GM12878 (cell line): Measurements from ENCODE around the gene RAPGEF1. TPM values are rescaled to one million over a fixed set of nuclear protein-coding genes. Genes with fewer than 3 reads are reported as not detected.

ENCODE experiments used
- CHD2 ChIP-seq: IDR thresholded peaks from 2 replicates; pipeline ENCODE4 v1.6.1; 2011; ENCODE audit warnings: low read depth, low read length, improper control_type of control experiment, borderline replicate concordance
- CHD4 ChIP-seq: fragments of 200-600 bp; sonication (generic); IDR thresholded peaks from 2 replicates; pipeline ENCODE4 v1.6.1; 2016; ENCODE audit warnings: mild to moderate bottlenecking
- CREM ChIP-seq: IDR thresholded peaks from 2 replicates; pipeline ENCODE4 v1.6.1; 2014; ENCODE audit warnings: antibody characterized with exemption, low read depth
- E2F4 ChIP-seq: IDR thresholded peaks from 2 replicates; pipeline ENCODE4 v1.6.1; 2012; ENCODE audit warnings: low read depth, low read length, improper control_type of control experiment
- E2F8 ChIP-seq: fragments of 450-650 bp; IDR thresholded peaks from 2 replicates; pipeline ENCODE4 v1.6.1; 2018; ENCODE audit warnings: mild to moderate bottlenecking, low read depth, moderate library complexity; ENCODE audit not compliant: partially characterized antibody
- EGR1 ChIP-seq, 2 experiments: IDR thresholded peaks; 1 replicate in 1 of 2; 2 replicates in 1 of 2; pipeline ENCODE4 v1.6.1; 2011 to 2012; ENCODE audit warnings: low read depth in 2 of 2, low read length in 2 of 2, borderline replicate concordance in 1 of 2, mild to moderate bottlenecking in 1 of 2, moderate library complexity in 1 of 2
- EZH2 ChIP-seq: IDR thresholded peaks from 2 replicates; pipeline ENCODE4 v1.6.1; 2012; ENCODE audit warnings: low read depth, mild to moderate bottlenecking, control low read depth, inconsistent platforms, low read length, borderline replicate concordance; ENCODE audit not compliant: control insufficient read depth
- GATAD2B ChIP-seq: fragments of 450-650 bp; conservative IDR thresholded peaks from 2 replicates; pipeline ENCODE4 v1.6.1; 2017; ENCODE audit warnings: low read depth, mild to moderate bottlenecking, moderate library complexity
- MLLT1 ChIP-seq: fragments of 450-650 bp; IDR thresholded peaks from 2 replicates; pipeline ENCODE4 v1.6.1; 2016; ENCODE audit warnings: mild to moderate bottlenecking
- MTA3 ChIP-seq: IDR thresholded peaks from 2 replicates; pipeline ENCODE4 v1.6.1; 2012; ENCODE audit warnings: low read length, inconsistent platforms, borderline replicate concordance
- NFYB ChIP-seq: IDR thresholded peaks from 2 replicates; pipeline ENCODE4 v1.6.1; 2011; ENCODE audit warnings: low read depth, mild to moderate bottlenecking, low read length, improper control_type of control experiment, moderate library complexity; ENCODE audit not compliant: insufficient read depth
- POLR2AphosphoS2 ChIP-seq: IDR thresholded peaks from 2 replicates; pipeline ENCODE4 v1.6.1; 2011; ENCODE audit warnings: low read depth, mild to moderate bottlenecking, low read length, improper control_type of control experiment, moderate library complexity
- RBBP5 ChIP-seq: fragments of 200-600 bp; sonication (generic); conservative IDR thresholded peaks from 2 replicates; pipeline ENCODE4 v1.6.1; 2016
- SP1 ChIP-seq: IDR thresholded peaks from one replicate; pipeline ENCODE4 v1.6.1; 2011; ENCODE audit warnings: low read depth, low read length
- STAT1 ChIP-seq: fragments of 450-650 bp; conservative IDR thresholded peaks from 2 replicates; pipeline ENCODE4 v1.6.1; 2014; ENCODE audit warnings: antibody characterized with exemption, mild to moderate bottlenecking
- SUZ12 ChIP-seq: fragments of 200-600 bp; sonication (generic); IDR thresholded peaks from one replicate; pipeline ENCODE4 v1.6.1; 2018; ENCODE audit warnings: antibody characterized with exemption, mild to moderate bottlenecking; ENCODE audit not compliant: unreplicated experiment
- TAF1 ChIP-seq: IDR thresholded peaks from 2 replicates; pipeline ENCODE4 v1.6.1; 2011; ENCODE audit warnings: mild to moderate bottlenecking, low read depth, low read length, borderline replicate concordance
- TBL1XR1 ChIP-seq: IDR thresholded peaks from 2 replicates; pipeline ENCODE4 v1.6.1; 2012; ENCODE audit warnings: low read depth, low read length, improper control_type of control experiment
- ZBTB4 ChIP-seq: fragments of 450-650 bp; formaldehyde crosslinking; IDR thresholded peaks from 2 replicates; pipeline ENCODE4 v1.4.0; 2022; ENCODE audit warnings: mild to moderate bottlenecking, moderate library complexity
- ZNF217 ChIP-seq: fragments of 450-650 bp; IDR thresholded peaks from 2 replicates; pipeline ENCODE4 v1.6.1; 2017; ENCODE audit warnings: antibody characterized with exemption, mild to moderate bottlenecking
- ZNF622 ChIP-seq: fragments of 450-650 bp; IDR thresholded peaks from 2 replicates; pipeline ENCODE4 v1.6.1; 2017; ENCODE audit warnings: mild to moderate bottlenecking, inconsistent platforms
- polyA plus RNA-seq, 11 experiments: library from polyadenylated mRNA; depleted of rRNA in 4 of 11; unstranded in 6 of 11; stranded (reverse) in 5 of 11; fragments of >200 nt; fragmentation: Nextera tagmentation in 4 of 11; fragmentation: Illumina TruSeq in 1 of 11; extraction: Ambion mirVana in 4 of 11; extraction: Trizol in 1 of 11; gene quantifications; 1 replicate in 1 of 11; 2 replicates in 10 of 11; pipeline versions ENCODE4 v1.2.1 to v1.2.3, GENCODE V29; 2011 to 2016; ENCODE audit warnings: inconsistent platforms in 2 of 11, missing spikeins in 2 of 11, low read depth in 1 of 11
- total RNA-seq, 4 experiments: library from RNA; depleted of rRNA in 3 of 4; stranded (reverse); fragments of >200 nt in 3 of 4; fragmentation: Illumina TruSeq in 1 of 4; extraction: Trizol in 1 of 4; gene quantifications; 2 replicates each; pipeline versions ENCODE4 v1.2.1 to v1.2.3, GENCODE V29; 2013 to 2021
- TF ChIP-seq, protein P1 (sequence below): fragments of 450-650 bp; IDR thresholded peaks from 2 replicates; pipeline ENCODE4 v1.6.1; 2017; ENCODE audit warnings: low read depth, mild to moderate bottlenecking, moderate library complexity

Gene RAPGEF1
- total and polyA plus RNA-seq, 10 of the 15 experiments (the other 5 are each of a cell fraction or from before 2014, with no cell fraction given) = 0.42 to 113 (median 45.9) TPM

DNA sequence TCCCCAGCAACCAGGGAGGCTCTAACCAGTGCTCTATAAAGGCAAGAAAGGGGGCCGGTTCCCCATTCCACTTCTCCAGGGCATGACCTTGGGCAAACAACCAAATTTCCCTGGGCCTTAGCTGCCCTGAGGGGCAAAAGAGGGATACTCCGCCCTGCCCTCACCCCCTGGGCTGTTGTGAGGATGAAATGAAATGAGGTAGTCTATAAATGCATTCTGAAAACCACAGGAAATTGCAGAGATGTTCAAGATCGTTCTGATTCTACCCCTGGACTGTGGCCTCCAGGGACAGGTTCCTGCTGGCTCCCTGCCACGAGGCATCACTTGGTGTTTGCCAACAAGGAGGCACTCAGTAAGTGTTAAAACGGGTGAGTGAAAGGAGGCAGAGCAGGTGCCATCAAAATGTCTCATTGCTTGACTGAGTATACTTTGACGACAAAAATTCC is 5.7 kb downstream of the RAPGEF1 start (continued):
- TF ChIP-seq SUZ12 = no peak
- TF ChIP-seq CHD4 = no peak
- TF ChIP-seq NFYB = no peak
- TF ChIP-seq TAF1 = no peak
- no peak for TF ChIP-seq SP1
- TF ChIP-seq E2F8 = no peak
- 0 out of 2 replicates have a peak, but pooled peaks have one; percentile 30 for TF ChIP-seq CREM
- no peak for TF ChIP-seq ZNF622
- TF ChIP-seq, protein P1, sequence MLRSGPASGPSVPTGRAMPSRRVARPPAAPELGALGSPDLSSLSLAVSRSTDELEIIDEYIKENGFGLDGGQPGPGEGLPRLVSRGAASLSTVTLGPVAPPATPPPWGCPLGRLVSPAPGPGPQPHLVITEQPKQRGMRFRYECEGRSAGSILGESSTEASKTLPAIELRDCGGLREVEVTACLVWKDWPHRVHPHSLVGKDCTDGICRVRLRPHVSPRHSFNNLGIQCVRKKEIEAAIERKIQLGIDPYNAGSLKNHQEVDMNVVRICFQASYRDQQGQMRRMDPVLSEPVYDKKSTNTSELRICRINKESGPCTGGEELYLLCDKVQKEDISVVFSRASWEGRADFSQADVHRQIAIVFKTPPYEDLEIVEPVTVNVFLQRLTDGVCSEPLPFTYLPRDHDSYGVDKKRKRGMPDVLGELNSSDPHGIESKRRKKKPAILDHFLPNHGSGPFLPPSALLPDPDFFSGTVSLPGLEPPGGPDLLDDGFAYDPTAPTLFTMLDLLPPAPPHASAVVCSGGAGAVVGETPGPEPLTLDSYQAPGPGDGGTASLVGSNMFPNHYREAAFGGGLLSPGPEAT = no peak
- TF ChIP-seq MTA3 = no peak
- no peak for TF ChIP-seq CHD2
- no peak for TF ChIP-seq GATAD2B
- no peak for TF ChIP-seq RBBP5
- TF ChIP-seq E2F4 = no peak
- no peak for TF ChIP-seq EGR1 (IDR thresholded peaks at IDR 0.05; ENCODE audit: borderline replicate concordance in 1 of 2, low read depth in 2 of 2, low read length in 2 of 2)
- no peak for TF ChIP-seq ZBTB4 (CRISPR knock-in tag)
- TF ChIP-seq TBL1XR1 = no peak
- no peak for TF ChIP-seq ZNF217
- no peak for TF ChIP-seq EZH2
- TF ChIP-seq POLR2AphosphoS2 = no peak
- TF ChIP-seq MLLT1 = no peak
- TF ChIP-seq STAT1 = no peak
